NCI-H1092 treated with DMSO at 0.1 percent for 48 hours (cell line): Measurements from ENCODE around the gene BMP6.

Experiments
- DNase-seq: peaks from one replicate; lab custom pipeline; 2025; lab: John Stamatoyannopoulos, UW

Gene BMP6

DNA sequence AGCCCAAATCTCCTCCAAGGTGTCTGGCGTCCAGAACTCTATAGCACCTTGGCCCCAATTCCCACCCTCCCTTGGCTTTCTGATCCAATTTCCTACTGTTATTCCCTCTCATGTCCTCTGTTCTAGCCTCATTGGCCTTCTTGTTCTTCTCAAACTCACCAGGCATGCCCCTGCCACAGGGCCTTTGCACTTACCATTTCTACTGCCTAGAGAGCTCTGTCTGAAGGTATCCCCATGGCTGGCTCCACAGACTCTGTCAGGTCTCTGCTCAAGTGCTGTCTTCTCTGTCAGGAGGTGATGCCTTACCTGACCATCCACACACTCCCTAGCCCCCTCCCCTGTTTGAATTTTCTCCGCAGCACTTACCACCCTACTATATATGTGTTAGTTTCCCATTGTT lies 5.6 kb upstream of the BMP6 start:
- DNase-seq = no peak

DNA sequence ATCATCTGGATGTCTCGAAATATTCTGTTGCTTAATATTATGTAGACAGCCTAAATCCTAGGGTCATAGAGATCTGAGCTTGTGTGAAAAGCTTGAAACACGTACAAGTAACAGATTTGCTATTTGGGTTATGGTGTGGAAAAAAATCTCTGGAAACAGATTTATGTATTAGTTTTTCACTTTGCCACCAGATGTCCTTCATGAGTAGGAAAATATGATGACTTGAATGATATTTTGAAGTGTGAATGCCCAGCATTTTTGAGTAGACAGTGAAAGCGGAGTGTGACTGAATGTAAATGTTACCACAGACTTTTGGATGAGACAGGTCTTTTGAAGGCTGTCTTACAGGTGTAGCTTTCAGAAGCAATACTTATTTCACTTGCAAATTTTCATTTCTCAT lies 4.2 kb upstream of the BMP6 start:
- DNase-seq = peak; percentile 8

GRCh38 chr6:7723041-7723447 lies 2.9 kb upstream of the BMP6 start:
- peak; percentile 0 for DNase-seq

GRCh38 chr6:7723554-7723953 lies 2.3 kb upstream of the BMP6 start:
- no peak for DNase-seq

GRCh38 chr6:7725412-7725811 lies 487 bp upstream of the BMP6 start:
- no peak for DNase-seq

- peak; percentile 11 for DNase-seq
Observed at GRCh38 chr6:7726416-7727085, 652 bp downstream of the BMP6 start.

DNA sequence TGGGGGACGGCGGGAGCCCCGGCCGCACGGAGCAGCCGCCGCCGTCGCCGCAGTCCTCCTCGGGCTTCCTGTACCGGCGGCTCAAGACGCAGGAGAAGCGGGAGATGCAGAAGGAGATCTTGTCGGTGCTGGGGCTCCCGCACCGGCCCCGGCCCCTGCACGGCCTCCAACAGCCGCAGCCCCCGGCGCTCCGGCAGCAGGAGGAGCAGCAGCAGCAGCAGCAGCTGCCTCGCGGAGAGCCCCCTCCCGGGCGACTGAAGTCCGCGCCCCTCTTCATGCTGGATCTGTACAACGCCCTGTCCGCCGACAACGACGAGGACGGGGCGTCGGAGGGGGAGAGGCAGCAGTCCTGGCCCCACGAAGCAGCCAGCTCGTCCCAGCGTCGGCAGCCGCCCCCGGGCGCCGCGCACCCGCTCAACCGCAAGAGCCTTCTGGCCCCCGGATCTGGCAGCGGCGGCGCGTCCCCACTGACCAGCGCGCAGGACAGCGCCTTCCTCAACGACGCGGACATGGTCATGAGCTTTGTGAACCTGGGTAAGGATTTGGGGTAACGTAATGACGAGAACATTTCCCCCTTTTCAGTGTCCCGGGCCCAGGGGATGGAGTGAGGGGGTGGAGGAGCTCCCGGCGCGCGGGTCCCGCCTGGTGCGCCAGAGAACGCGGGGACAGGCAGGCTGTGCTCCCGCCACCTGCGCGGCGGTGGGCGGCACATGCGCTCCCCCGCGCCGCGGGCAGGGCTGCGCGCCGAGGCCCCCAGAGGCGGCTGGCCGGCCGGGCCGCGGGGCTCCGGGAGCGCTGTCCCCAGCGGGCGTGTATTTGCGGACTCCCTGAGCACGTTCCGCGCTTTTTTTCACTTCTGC lies 1.4 kb downstream of the BMP6 start:
- DNase-seq = no peak

GRCh38 chr6:7727946-7728854 lies 2.3 kb downstream of the BMP6 start:
- peak; percentile 7 for DNase-seq

DNA sequence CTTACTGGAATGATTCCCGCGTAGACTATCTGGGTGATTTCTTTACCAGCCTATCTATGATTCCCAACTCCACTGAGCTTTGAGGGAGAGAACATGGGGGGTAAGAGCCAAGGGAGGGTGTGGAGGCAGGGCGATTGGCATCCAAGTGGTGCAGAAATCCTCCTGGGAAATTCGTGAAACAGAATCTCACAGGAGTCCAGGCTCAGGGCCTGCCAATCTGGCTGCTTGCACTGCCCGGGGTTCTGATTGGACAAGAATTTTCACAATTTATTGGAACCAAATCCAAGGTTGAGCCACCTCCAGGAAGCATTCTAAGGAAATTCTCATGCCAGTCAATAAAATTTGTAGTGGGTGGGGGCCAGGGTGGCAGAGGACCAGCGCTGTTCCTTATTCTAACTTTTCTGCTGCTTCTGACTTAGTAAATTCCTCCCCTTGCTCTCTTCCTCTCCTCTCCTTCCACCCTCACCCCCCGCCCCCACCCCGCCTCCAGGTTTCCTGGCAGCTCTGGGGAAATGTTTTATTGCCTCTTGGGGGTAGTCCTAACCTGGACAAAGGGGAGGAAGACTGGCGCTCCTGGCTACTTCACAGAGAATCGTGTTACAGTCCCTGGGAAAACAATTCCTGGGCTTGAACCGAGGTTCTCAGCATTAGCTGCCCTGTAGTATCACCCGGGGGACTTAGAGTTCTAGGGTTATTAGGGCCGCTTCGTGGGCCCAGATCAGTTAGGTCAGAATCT lies 3.1 kb downstream of the BMP6 start:
- DNase-seq = no peak

- no peak for DNase-seq
Observed at GRCh38 chr6:7730001-7730783, 4.3 kb downstream of the BMP6 start.

GRCh38 chr6:7730784-7731227 lies 4.9 kb downstream of the BMP6 start:
- DNase-seq = no peak

DNA sequence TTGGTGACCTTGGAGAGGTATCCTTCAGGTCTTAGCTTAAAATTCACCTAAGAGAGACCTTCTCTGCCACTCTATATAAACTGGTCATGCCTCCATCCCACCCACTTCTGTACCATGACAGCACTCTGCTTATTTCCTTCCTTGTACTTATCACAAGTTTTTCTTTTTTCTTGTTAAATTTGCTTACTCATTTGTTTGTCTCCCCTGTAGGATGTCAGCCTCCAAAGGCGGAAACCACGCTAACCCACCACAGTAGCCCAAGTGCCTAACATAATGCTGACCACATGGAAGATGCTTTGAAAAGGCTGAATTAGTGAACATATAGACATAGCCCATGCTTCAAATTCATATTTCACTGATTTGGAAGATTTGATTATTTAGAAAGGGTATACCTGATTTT lies 5.4 kb downstream of the BMP6 start:
- no peak for DNase-seq

GRCh38 chr6:7732228-7732627 lies 6.3 kb downstream of the BMP6 start:
- DNase-seq = no peak

GRCh38 chr6:7734707-7735383 lies 8.9 kb downstream of the BMP6 start:
- no peak for DNase-seq

DNA sequence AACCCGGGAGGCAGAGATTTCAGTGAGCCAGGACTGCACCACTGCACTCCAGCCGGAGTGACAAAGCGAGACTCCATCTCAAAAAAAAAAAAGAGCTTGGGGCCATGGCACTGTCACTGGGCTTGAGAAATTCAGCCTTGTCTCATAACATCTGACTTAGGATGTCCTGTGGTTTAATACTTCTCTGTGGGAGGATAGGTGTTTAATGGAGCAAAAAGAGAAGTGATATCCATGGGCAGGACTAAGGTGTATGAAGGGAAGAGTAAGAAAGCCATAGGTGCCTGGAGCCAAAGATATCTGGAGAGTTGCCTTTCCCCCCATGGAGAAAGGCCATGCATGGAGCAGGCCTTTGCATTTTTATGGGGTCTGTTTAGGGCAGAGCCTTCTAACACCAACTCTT lies 11.2 kb downstream of the BMP6 start:
- DNase-seq = no peak

- DNase-seq = no peak
Observed at GRCh38 chr6:7737867-7738266, 12.0 kb downstream of the BMP6 start.

- peak; percentile 52 for DNase-seq
Observed at GRCh38 chr6:7742223-7742785, 16.4 kb downstream of the BMP6 start.

DNA sequence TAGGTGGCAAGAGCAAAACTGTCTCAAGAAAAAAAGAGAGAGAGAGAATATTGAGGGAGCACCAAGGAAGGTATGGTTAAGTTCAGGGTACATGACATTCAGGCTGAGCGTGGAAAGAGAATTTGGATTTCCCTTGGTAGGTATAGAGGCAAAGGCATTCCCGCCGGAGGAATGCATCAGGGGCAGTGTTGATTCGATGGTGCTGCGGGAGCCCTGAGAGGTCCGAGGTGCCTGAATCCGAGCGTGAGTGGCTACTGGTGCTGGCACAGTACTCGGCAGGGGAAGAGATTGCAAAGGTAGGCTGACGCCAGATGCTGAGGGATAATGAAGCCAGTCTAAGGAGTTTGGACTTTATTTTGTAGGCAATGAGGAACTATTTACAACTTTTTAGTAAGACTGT lies 20.0 kb downstream of the BMP6 start:
- no peak for DNase-seq

DNA sequence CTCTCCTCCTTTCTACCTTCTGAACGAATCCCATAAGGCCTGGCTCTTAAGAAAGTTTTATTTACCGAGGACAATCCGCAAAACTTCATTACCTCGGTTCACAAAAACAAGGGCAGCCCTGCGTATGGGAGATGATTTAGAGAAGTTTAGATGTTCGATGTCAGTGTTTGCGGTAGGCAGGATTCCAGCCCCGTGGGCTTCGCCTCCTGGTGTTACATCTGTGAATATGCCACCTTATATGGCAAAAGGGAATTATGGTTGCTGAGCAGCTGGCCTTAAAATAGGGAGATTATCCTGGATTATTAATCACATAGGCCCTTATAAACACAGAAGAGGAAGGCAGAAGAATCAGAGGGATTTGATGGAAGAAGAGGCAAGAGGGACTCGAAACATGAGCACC lies 21.1 kb downstream of the BMP6 start:
- no peak for DNase-seq

GRCh38 chr6:7747433-7747832 lies 21.5 kb downstream of the BMP6 start:
- no peak for DNase-seq
